Measurements from ENCODE around the gene SLC27A2.
A peak's percentile ranks its signal among the peaks of the same experiment; 100 is the strongest.
"Not testable (repeated sequence)": the region's sequence is repeated elsewhere in the genome, so short reads cannot be mapped to it uniquely, and the experiment has no call there.

SLC27A2 gene

DNA sequence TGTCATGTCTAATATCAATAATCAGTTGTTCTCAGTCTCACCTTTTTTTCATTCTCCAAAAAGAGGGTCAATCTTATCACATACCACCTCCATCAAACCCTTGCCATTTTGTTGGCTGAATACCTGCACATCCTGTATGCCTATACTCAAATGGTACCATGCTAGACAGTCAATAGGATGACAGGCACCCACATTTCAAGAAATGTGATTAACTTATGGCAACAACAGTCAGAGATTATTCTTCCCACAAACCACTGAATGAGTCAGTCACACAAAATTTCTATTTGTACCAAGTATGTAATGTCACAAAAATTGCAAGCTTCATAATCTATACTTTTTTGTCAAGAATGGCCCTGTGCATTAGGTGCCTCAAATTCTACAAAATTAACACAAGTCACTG, 5.1 kb upstream of the SLC27A2 start:
- Histone ChIP-seq H3K9me3 (ENCODE audit: control insufficient read depth, insufficient read depth, low read length) (no peaks in the 10 kb centered on the region), H3K4me1 (ENCODE audit: insufficient read depth, low read length) (no peaks in the 10 kb centered on the region), H3K36me3 (ENCODE audit: insufficient read depth, low read length) (no peaks in the 10 kb centered on the region), H3K9ac (ENCODE audit: low read depth, low read length) (no peak overlapping the region)

GRCh38 chr15:50180091-50180490, 1.9 kb upstream of the SLC27A2 start:
- Histone ChIP-seq H3K4me1 (ENCODE audit: insufficient read depth, low read length) (peaks cover 5% of the 10 kb centered on the region; the same call in 1 of the 2 replicates), H3K9ac (ENCODE audit: low read depth, low read length) (no peak overlapping the region), H3K36me3 (ENCODE audit: insufficient read depth, low read length) (no peaks in the 10 kb centered on the region), H3K9me3 (ENCODE audit: control insufficient read depth, insufficient read depth, low read length) (no peaks in the 10 kb centered on the region)

DNA sequence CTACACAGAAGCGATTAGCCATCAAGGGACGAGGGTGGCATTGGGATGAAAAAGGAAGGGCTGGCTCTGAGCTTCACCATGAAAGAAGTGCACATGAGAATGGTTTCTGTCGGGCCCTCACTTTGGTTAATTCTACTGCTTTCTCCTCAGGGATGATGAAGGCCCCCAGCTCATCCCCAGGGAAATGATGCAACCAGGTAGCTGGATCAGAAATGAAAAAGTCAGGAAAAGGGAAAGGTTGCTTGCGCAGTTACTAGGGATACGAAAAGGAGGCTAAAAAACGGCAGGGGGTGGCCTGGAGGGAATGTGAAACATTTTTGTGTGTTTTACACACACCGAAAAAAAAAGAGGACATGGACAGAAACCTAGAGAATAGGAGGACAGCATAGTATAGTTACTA, 1.4 kb upstream of the SLC27A2 start:
- Histone ChIP-seq H3K9me3 (ENCODE audit: control insufficient read depth, insufficient read depth, low read length) (no peaks in the 10 kb centered on the region), H3K36me3 (ENCODE audit: insufficient read depth, low read length) (no peaks in the 10 kb centered on the region), H3K4me1 (ENCODE audit: insufficient read depth, low read length) (peaks cover 5% of the 10 kb centered on the region; the same call in 1 of the 2 replicates), H3K9ac (ENCODE audit: low read depth, low read length) (no peak overlapping the region)

GRCh38 chr15:50181201-50181968, 611 bp upstream of the SLC27A2 start:
- peak overlapping the region; percentile 76; the same call in 1 of the 2 replicates for H3K9ac ChIP-seq (ENCODE audit: low read depth, low read length)
- peaks cover 5% of the 10 kb centered on the region; the same call in 1 of the 2 replicates for H3K4me1 ChIP-seq (ENCODE audit: insufficient read depth, low read length)
- H3K9me3 ChIP-seq (ENCODE audit: control insufficient read depth, insufficient read depth, low read length) = no peaks in the 10 kb centered on the region

GRCh38 chr15:50182219-50183013, 420 bp downstream of the SLC27A2 start:
- Histone ChIP-seq H3K9me3 (ENCODE audit: control insufficient read depth, insufficient read depth, low read length) (no peaks in the 10 kb centered on the region), H3K9ac (ENCODE audit: low read depth, low read length) (peak overlapping the region; percentile 76), H3K36me3 (ENCODE audit: insufficient read depth, low read length) (no peaks in the 10 kb centered on the region), H3K4me1 (ENCODE audit: insufficient read depth, low read length) (peaks cover 5% of the 10 kb centered on the region; the same call in 1 of the 2 replicates)

More at GRCh38 chr15:50181201-50181968, 611 bp upstream of the SLC27A2 start:
- H3K36me3 ChIP-seq (ENCODE audit: insufficient read depth, low read length) = no peaks in the 10 kb centered on the region

DNA sequence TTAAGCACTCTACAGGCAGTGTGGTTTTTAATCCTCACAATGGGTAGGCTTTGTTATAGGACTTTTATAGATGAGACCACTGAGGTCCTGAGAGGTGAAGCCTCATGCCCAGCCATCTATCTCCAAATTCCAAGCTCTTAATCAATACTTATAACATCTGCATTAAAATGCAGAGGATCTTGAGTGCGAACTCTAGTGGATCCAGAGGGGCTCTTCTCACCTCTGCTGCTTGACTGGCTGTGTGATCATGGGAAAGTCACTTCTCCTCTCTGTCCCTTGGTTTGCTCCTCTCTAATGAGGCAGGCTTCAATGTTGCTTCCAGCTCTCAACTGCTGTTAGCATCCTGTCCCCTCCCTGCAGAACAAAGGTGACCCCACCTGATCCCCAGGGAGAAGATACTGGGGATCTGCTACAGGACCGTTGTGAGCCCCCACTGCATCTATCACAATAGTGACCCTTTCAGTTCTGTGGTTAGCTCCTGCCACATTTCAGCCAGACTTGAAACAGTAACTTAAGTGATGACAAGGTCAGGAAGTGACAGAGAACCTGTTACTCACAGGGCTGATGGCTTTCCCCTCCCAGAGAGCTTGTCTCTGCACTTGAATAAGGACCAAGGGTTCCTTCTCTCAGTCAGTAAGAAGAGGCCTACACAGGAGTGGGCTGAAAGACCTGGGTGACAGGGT, 1.3 kb downstream of the SLC27A2 start:
- H3K9me3 ChIP-seq (ENCODE audit: control insufficient read depth, insufficient read depth, low read length) = no peaks in the 10 kb centered on the region
- no peaks in the 10 kb centered on the region for H3K36me3 ChIP-seq (ENCODE audit: insufficient read depth, low read length)
- H3K4me1 ChIP-seq (ENCODE audit: insufficient read depth, low read length) = peaks cover 5% of the 10 kb centered on the region; the same call in 1 of the 2 replicates
- H3K9ac ChIP-seq (ENCODE audit: low read depth, low read length) = peak overlapping the region; percentile 76; the same call in 1 of the 2 replicates

DNA sequence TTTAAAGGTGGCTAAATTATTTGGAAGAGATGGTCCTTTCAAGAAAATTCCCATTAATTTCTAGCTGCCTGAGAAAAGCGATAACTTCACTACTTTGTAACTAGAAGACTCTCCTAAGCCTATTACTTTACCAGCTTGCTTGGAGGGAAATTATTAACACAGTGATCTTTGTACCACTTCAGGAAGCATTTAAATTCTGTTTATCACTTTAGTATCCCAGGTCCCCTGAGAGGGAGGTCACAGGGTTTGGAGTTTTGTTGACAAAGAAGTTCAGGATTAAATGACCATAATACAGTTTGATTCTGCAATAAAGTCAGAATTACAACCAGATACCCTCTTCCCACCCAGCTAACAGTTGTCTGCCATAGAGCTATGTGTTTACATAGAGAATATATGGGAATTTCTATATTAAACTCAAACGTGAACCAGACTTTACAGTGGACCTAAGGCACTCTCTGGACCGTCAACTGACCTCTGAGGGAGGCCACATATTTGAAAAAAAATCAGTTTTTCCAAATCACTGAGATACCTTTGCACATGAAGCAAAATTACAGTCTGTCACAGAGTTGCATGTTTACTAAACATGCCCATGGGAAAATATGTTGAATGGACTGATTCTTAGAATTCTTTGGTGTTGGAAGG, 3.0 kb downstream of the SLC27A2 start:
- H3K36me3 ChIP-seq (ENCODE audit: insufficient read depth, low read length) = no peaks in the 10 kb centered on the region
- peaks cover 5% of the 10 kb centered on the region; the same call in 1 of the 2 replicates for H3K4me1 ChIP-seq (ENCODE audit: insufficient read depth, low read length)
- H3K9ac ChIP-seq (ENCODE audit: low read depth, low read length) = no peak overlapping the region
- H3K9me3 ChIP-seq (ENCODE audit: control insufficient read depth, insufficient read depth, low read length) = no peaks in the 10 kb centered on the region

DNA sequence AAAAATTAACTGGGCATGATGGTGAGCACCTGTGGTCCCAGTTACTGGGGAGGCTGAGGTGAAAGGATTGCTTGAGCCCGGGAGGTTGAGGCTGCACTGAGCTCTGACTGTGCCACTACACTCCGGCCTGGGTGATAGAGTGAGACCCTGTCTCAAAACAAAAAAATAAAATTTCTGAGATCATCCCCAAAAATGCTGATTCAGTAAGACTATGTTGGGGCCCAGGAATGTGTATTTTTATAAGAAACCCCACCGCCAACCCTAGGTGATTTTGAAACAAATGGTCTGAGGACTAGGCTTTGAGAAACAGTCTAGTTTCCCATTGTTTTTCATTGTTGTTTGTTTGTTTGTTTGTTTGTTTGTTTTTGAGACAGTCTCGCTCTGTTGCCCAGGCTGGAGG, 4.1 kb downstream of the SLC27A2 start:
- Histone ChIP-seq H3K36me3 (ENCODE audit: insufficient read depth, low read length) (no peaks in the 10 kb centered on the region), H3K9me3 (ENCODE audit: control insufficient read depth, insufficient read depth, low read length) (no peaks in the 10 kb centered on the region), H3K9ac (ENCODE audit: low read depth, low read length) (no peak overlapping the region), H3K4me1 (ENCODE audit: insufficient read depth, low read length) (peaks cover 5% of the 10 kb centered on the region; the same call in 1 of the 2 replicates)

DNA sequence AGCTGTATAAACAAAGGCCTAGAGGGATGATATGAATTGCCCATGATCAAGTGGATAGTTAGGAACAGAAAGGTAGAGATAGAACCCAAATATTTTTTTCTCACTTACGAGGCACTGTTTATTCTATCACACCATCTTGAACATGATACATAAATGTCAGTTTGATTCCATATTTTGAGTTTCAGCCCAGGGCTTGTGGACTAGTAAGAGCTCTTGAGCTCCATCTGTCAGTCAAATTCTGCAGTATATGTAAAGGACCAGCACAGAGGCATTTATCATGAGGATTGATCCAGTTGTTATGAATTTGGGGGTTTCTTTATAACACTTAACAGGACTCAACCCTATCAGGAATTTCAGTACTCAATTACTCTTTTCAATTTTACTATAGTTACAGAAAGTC, 4.8 kb downstream of the SLC27A2 start:
- no peaks in the 10 kb centered on the region for H3K36me3 ChIP-seq (ENCODE audit: insufficient read depth, low read length)
- H3K9me3 ChIP-seq (ENCODE audit: control insufficient read depth, insufficient read depth, low read length) = no peaks in the 10 kb centered on the region
- no peak overlapping the region for H3K9ac ChIP-seq (ENCODE audit: low read depth, low read length)
- H3K4me1 ChIP-seq (ENCODE audit: insufficient read depth, low read length) = peaks cover 5% of the 10 kb centered on the region; the same call in 1 of the 2 replicates

DNA sequence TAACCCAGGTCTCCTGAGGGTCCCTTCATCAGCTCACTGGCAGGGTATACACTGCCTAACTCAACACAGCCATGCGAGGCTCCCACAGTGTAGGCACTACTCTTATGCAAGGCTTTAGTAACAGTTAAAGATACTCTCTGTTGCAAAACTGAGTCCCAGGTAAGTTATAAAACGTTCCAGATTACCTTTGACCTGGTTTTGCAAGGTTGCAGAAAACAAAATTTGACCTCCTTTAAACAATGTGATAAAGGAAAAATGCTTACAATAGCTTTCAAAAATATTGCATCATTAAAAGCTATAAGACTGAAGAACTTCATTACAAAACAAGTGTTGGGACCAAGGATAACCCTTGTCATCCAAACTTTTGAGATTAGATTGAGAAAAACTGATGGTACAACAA, 5.5 kb downstream of the SLC27A2 start:
- H3K9me3 ChIP-seq (ENCODE audit: control insufficient read depth, insufficient read depth, low read length) = no peaks in the 10 kb centered on the region
- H3K36me3 ChIP-seq (ENCODE audit: insufficient read depth, low read length) = no peaks in the 10 kb centered on the region
- no peak overlapping the region for H3K9ac ChIP-seq (ENCODE audit: low read depth, low read length)
- peaks cover 5% of the 10 kb centered on the region; the same call in 1 of the 2 replicates for H3K4me1 ChIP-seq (ENCODE audit: insufficient read depth, low read length)

GRCh38 chr15:50187997-50188396, 6.0 kb downstream of the SLC27A2 start:
- Histone ChIP-seq H3K36me3 (ENCODE audit: insufficient read depth, low read length) (no peaks in the 10 kb centered on the region), H3K9me3 (ENCODE audit: control insufficient read depth, insufficient read depth, low read length) (no peaks in the 10 kb centered on the region), H3K9ac (ENCODE audit: low read depth, low read length) (no peak overlapping the region), H3K4me1 (ENCODE audit: insufficient read depth, low read length) (peaks cover 4% of the 10 kb centered on the region; the same call in 1 of the 2 replicates)

DNA sequence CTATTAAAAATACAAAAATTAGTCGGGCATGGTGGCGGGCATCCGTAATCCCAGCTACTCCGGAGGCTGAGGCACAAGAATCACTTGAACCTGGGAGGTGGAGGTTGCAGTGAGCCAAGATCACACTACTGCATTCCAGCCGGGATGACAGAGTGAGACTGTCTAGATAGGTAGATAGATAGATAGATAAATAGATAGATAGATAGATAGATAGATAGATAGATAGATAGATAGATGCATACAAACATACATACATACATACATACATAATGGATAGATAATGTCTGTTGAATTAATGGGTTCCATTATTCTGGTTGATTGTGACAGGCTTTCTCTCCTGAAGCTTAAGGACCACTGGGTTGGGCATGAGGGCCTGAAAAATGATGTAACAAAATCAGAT, 6.8 kb downstream of the SLC27A2 start:
- not testable (repeated sequence) for H3K4me1 ChIP-seq (ENCODE audit: insufficient read depth, low read length); H3K9me3 ChIP-seq (ENCODE audit: control insufficient read depth, insufficient read depth, low read length); H3K36me3 ChIP-seq (ENCODE audit: insufficient read depth, low read length); H3K9ac ChIP-seq (ENCODE audit: low read depth, low read length)

GRCh38 chr15:50189633-50190032, 7.6 kb downstream of the SLC27A2 start:
- H3K9me3 ChIP-seq (ENCODE audit: control insufficient read depth, insufficient read depth, low read length) = no peaks in the 10 kb centered on the region
- no peak overlapping the region for H3K9ac ChIP-seq (ENCODE audit: low read depth, low read length)
- no peaks in the 10 kb centered on the region for H3K4me1 ChIP-seq (ENCODE audit: insufficient read depth, low read length)
- no peaks in the 10 kb centered on the region for H3K36me3 ChIP-seq (ENCODE audit: insufficient read depth, low read length)

DNA sequence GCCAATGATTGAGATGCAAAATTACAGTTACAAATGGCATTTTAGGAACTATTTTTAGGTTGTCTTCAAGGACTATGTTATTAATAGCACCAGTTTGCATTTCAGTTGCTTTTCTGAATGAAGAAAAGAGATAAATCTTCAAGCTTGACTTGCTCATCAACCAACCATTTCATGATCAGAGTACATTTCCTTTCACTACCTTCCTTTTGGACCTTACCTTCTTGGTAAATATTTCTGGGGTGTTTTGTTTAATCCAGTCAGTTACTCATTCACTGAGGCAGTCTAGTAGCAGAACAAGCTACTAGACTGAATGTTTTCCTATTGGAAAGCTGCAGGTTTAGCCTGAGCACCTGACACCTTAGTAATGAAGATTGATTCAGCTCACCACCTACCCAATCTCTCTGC, 8.2 kb downstream of the SLC27A2 start:
- Histone ChIP-seq H3K4me1 (ENCODE audit: insufficient read depth, low read length) (no peaks in the 10 kb centered on the region), H3K36me3 (ENCODE audit: insufficient read depth, low read length) (no peaks in the 10 kb centered on the region), H3K9ac (ENCODE audit: low read depth, low read length) (no peak overlapping the region), H3K9me3 (ENCODE audit: control insufficient read depth, insufficient read depth, low read length) (no peaks in the 10 kb centered on the region)

All from ES-I3 (cell line).